Ishikawa (cell line): Measurements from ENCODE around the gene ASB6.

Source experiments
- CREB1 ChIP-seq: IDR thresholded peaks from 2 replicates; pipeline ENCODE4 v1.6.1; 2012; ENCODE audit warnings: low read depth
- EGR1 ChIP-seq: IDR thresholded peaks from 2 replicates; pipeline ENCODE4 v1.6.1; 2012
- EP300 ChIP-seq: IDR thresholded peaks from 2 replicates; pipeline ENCODE4 v1.6.1; 2012; ENCODE audit warnings: borderline replicate concordance
- USF1 ChIP-seq: IDR thresholded peaks from 2 replicates; pipeline ENCODE4 v1.6.1; 2012
- YY1 ChIP-seq: IDR thresholded peaks from 2 replicates; pipeline ENCODE4 v1.6.1; 2012; ENCODE audit warnings: low read depth

- no peak for TF ChIP-seq EGR1
- TF ChIP-seq YY1: no peak
- TF ChIP-seq USF1: no peak
- no peak for TF ChIP-seq EP300
- no peak for TF ChIP-seq CREB1
Measured at GRCh38 chr9:129685933-129686259, 43.9 kb upstream of the ASB6 start.
